Activated CD4-positive, alpha-beta T cell treated with anti-CD3 and anti-CD28 coated beads, Interleukin-2, Interleukin-6, amounts not matched to agents 100 ng/mL and 50 ng/mL, durations not matched to agents 16 hours and 8 hours (primary cell): ENCODE results near the gene HMGB1.
A peak's percentile ranks its signal among the peaks of the same experiment; 100 is the strongest.
"Not testable (repeated sequence)": the region's sequence is repeated elsewhere in the genome, so short reads cannot be mapped to it uniquely, and the experiment has no call there.

Experiments used
- DNase-seq: peaks from one replicate; pipeline ENCODE4 v3.0.0-alpha.2; 2020

Gene HMGB1

DNA sequence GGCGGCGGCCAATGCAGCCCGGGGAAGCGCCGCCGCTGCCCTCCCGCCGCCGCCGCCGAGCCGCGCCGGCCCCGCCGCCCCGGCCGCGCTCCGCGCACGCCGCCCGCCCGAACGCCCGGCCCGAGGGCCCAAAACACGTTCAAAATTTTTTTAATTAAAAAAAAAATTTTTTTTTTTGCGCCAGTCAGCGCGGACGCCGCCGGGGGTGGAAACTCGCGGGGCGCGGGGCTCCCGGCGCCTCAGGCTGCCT, 468 bp downstream of the HMGB1 start:
- no peak for DNase-seq

DNA sequence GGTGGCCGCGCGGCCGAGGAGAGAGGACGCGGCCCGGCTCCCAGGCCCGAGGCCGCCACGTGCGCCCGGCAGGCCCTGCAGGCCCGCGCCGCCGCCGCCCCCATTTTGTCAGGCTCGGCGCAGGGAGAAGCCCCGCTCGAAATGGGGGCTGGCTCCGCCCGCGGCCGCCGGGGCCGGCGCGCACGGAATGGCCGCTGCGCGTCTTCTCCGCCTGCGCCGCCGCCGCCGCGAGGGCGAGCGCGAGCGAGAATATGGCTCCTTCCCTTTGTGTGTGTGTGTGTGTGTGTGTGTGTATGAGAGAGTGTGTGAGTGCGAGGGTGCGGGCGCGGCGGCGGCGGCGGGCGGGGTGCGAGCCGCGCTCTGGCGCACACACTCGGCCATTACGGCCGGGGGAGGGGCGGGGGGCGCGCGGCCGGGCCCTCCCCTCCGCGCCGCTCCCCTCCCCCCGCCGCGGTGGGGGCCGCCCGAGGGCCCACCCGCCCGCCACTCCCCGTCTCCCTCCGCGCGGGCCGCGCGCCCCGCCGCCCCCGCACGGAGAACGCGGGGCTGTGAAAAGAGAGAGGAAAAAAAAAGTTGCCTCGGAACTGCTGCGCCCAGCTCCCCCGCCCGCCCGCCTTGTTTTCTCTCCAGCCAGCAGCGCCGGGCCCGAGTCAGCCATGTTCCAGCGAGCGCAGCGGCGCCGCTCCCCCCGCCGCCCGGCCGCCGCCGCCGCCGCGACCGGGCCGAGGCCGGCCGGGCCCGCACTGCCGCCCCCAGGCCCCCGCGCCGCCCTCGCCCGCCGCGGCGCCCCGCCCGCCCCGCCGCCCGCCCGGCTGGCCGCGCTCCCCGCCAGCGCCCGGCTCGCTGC, 1.0 kb downstream of the HMGB1 start:
- peak; percentile 75 for DNase-seq

DNA sequence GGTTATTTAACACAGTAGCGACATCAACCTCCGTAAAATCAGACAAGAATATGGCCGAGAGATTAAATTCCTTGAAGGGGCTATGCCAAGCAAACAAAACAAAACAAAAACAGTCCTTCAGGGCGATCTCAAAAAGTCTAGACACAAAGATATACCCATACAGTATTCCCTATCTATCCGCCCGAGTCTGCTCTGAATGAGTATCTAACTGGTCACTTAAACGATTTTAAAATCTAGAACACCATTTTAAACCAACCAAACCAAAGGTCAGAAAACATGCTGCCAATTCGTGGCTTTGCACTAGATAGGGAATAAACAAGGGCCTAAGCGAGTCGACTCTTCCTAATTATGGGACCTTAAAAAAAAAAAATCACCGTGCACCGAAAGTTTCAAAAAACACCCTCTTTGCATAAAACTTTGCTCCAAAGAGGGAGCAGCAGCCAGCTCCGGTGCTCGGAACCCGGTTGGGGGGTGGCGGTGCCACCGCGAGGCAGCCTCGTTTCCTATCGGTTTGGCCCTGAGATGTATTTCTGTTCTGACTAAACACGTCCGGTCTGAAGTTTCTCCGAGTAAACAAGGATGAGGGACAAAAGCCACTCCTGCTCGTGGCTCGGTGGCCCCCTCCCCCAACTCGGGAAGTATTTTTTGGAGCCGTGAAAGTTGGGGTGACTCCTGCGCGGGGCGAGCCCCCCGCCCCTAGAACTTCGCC, 1.8 kb downstream of the HMGB1 start:
- DNase-seq = peak; percentile 91

DNA sequence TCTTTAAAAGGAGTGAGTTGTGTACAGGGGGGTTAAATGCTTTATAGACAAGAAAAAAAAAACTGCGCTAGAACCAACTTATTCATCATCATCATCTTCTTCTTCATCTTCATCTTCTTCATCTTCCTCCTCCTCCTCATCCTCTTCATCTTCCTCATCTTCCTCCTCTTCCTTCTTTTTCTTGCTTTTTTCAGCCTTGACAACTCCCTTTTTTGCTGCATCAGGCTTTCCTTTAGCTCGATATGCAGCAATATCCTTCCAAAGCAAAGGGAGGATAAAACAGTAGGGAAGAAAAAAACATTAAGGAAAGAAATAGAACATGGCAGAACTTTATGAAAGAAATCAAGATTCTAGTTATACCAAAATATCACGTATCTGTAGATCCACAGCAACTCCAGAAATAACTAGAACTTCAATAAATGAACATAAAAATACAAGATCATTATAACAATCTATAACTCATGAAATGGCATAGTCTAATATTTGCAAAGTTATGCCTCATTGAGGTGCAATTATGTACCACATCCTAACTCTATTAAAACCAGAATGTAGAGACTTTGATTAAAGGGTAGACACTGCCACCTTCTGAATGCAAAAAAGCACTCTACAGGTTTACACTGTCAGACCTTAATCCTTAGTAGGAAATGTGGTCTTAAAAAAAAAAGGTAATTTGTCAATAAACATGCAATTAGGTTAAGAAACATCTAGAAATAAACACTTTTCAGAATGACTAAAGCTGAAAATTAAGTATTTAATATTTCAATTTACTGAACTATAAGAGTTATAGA, 4.3 kb downstream of the HMGB1 start:
- not testable (repeated sequence) for DNase-seq

DNA sequence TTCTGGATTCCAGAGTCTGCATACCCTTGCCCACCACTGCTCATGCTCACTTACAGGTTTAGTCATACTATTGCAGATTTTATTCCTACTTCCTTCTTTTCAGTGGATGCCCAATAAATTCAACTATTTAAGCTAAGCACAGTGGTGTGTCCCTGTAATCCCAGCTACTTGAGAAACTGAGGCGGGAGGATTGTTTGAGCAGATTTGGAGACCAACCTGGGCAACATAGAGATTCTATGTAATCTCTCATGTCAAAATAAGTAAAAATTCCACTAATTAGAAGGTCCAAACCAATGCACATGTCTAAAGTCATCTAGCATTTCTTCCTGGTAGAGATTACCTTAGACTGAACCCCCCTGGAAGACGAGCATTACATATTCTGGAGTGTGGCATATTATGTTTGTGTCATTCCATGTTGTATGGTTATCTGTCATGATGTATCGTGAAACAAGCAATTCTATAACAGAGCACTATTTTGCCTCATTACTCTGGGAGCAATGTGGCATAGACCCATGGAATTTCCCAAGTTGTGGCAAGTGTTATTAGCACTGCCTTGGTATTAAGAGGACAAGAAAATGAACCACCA, 8.3 kb downstream of the HMGB1 start:
- no peak for DNase-seq

DNA sequence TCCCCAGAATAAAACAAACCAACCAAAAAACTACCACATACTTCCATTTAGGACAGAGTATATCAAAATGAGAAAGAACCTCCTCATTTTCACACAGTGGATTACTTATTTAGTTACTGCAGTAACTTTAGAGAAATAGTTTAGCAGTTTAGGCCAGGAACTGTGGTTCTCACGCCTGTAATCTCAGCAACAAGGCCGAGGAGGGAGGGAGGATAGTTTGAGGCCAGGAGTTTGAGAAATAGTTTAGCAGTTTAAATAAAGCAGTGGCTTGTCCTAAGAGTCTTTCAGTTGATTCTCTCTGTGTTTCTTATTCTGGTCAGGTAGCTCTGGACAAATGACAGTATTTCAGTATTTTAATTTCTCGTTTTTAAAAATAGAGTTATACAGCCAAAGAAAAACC, 9.4 kb downstream of the HMGB1 start:
- no peak for DNase-seq

DNA sequence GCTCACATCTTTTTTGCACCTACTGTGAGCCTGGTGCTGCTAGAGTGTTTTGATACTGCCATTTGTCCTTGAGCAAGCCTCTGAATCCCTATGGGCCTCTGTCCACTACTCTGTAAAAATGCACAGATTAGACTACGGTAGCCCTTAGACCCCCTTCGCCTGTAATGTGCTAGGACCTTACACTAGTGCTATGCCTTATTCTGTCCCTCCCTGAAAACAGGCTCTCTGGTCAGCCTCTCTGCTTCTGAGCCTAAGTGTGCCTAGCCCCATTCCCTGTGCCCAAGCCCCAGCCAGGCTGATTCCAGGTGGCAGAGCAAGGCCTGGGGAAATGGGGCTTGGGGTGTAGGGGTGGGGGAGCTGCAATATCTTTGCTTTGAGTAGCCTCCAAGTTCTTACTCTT, 10.7 kb downstream of the HMGB1 start:
- no peak for DNase-seq

DNA sequence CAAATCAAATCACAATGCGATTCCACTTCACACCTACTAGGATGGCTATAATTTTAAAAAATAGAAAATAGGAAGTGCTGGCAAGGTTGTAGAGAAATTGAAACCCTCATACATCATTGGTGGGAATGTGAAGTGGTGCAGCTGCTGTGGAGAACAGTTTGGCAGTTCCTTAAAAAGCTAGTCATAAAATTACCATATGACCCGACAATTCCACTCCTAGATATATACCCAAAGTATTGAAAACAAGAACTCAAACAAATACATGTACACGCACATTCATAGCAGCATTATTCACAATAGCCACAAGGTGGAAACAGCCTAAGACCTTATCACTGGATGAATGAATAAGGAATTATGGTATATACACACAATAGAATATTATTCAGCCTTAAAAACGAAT, 12.0 kb downstream of the HMGB1 start:
- no peak for DNase-seq

DNA sequence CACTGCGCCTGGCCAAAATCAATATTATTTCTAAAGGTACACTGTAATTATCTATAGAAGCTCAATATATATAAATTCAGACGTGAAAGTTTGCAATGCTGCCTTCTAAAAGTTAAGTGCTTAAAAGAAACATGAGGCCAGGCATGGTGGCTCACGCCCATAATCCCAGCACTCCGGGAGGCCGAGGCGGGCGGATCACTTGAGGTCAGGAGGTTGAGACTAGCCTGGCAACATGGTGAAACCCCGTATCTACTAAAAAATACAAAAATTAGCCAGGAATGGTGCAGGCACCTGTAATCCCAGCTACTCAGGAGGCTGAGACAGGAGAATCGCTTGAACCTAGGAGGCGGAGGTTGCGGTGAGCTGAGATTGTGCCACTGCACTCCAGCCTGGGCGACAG, 14.3 kb downstream of the HMGB1 start:
- DNase-seq = not testable (repeated sequence)

DNA sequence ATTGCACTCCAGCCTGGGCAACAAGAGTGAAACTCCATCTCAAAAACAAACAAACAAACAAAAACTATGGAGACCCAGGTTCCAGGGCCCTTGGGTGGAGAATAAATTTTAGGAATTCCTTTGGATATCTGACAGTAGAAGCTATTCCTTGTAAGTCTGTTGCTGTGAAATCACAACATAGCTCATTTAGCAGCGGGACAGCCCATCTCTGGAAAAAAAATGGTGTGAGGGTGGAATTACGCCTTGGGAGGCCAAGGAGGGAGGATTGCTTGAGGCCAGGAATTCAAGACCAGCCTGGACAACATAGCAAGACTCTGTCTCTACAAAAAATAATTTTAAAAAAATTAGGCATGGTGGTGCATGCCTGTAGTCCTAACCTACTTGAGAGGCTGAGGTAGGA, 15.7 kb downstream of the HMGB1 start:
- no peak for DNase-seq

DNA sequence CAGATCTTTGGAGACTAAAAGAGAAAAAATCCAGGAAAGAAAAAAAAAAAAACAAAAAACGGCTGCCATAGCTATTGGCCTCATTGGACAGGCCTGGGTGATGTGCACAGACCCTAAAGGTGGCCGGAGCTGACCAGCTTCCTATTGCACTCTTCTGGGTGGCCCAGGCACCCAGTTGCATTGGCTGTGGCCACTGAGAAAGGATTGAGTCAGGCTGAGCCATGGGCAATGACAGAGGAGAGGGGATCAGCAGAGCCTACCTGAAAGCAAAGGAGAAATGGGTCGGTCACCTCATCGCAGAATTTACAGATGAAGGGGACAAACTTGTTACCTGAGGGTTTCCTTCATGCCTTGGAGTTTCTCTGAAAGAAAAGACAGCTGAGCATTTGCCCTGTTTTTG, 17.3 kb downstream of the HMGB1 start:
- no peak for DNase-seq

DNA sequence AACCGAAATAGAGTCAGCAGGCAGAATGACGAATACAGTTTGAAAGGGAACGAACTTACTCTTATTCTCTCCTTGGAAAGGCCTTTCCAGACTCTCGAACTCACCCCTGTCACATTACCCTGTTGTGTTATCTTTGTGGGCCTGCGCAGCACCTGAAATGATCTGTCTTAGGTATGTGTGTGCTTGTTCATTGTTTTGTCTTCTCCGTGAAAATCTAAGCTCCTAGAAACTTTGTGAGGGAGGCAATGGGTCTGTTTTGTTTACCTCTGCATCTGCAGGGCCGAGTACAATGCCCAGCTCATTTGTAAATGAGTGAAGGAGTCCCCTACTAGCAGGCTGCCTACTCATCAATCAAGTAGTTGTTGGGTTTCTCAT, 19.6 kb downstream of the HMGB1 start:
- DNase-seq = no peak

DNA sequence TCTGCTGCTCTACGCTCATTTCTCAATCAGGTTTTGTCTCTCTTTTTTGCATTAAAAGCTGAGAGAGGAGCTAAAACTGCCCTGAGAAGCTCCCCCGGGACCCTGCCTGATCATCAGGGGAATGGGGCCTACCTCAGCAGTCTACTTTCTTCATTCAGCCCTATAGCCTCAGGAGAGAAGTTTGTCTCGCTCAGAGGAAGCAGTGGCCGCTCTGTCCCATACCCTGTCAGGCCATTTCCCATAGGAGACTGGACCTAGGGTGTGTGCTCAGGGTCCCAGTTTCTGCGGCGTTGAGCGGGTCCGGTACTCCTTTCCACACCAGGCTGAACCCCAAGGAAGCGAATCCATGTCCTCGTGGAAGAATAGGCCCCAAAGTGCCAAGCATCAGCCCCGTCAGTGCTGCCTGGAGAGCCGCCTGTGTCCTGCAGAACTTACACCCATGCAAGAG, 21.8 kb downstream of the HMGB1 start:
- DNase-seq = no peak

DNA sequence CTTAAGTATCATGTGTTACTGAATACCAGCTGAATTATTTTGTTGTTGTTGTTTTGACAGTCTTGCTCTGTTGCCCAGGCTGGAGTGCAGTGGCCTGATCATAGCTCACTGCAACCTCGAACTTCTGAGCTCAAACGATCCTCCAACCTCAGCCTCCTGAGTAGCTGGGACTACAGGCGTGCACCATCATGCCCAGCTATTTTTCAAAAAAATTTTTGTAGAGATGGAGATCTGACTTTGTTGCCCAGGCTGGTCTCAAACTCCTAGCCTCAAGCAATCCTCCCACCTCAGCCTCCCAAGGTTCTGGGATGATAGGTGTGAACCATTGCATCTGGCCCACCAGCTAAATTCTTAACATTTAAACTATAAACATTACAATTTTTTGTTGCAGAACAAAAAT, 22.2 kb downstream of the HMGB1 start:
- not testable (repeated sequence) for DNase-seq

DNA sequence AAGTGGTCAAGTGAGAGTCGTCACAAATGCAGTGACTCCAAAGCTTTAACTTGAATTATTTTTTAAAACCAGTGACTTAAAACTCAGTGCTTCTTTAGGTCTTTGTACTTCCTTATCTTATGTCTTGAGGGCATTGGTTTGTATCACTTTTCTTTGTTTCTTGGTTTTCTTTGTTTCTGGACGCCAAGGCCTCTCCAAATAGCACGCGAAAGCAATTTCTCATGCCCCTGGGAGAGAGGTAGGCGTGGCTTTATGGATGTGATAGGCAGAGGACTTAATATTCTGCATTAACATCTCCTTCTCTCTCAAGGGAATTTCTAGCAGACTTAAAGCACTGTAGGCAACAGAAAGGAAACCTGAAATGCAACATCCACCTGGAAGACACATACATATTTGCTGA, 22.8 kb downstream of the HMGB1 start:
- DNase-seq = no peak

DNA sequence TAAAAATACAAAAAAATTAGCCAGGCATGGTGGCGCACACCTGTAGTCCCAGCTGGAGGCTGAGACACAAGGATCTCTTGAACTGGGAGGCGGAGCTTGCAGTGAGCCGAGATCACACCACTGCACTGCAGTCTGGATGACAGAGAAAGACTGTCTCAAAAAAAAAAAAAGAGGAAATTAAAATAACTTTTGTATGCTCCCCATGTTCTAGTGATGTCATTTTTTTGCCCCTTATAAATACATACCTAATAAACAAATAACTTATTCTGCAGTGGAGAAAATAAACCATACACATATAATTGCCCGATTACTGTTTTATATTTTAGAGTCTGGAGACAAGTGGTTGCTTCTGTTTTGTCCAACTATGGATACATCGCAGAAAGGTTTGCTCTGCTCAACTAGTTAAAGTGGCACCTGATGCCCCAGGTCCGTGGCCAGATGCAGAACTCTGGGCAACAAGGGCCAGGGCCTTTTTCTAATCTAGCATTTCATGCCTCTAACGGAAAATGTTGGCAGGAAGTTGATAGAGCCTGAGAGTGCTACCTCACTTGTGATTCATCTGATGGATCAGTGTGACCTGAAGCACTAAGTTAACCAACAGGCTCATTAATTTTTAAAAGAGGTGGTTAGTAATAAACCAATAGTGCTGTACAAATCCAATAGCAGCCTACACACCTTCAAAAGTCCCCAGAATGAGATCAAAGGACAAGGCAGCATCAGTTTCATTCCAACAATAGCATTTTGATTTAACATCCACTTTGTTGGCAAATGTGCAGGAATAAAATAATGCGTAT, 24.6 kb downstream of the HMGB1 start:
- no peak for DNase-seq

DNA sequence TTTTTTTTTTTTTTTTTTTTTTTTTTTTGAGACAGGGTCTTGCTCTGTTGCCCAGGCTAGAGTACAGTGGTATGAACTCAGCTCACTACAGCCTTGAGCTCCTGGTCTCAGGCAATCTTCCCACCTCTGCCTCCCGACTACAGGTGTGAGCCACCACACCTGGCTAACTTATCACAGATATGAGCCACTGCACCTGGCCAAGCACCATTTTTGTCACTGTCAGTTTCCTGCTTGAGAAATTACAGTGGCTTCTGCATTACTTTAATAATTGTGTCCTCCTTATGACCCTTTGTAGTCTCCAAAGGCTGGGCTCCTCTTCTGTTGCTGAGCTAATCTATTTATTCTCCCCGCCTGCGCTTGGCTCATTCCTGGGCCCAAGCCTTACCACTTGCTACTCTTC, 27.4 kb downstream of the HMGB1 start:
- no peak for DNase-seq

DNA sequence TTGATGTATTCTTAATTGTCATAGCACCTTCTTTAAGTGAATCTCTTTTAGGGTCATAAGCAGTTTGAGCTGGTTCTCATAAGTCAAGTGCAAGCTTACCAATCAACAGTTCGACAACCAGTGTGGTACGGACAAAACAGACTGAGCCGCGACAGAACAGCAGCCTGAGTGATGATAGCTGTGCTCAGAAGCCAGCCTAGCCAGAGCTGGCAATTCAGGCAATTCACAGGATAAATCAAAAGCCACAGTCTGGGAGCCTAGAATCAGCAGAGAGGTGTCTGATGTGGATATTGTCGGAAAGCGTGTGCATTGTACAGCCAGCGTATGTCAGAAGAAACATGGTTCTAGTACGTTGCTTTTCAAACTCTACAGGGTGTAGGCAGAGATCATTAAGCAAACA, 28.6 kb downstream of the HMGB1 start:
- no peak for DNase-seq

DNA sequence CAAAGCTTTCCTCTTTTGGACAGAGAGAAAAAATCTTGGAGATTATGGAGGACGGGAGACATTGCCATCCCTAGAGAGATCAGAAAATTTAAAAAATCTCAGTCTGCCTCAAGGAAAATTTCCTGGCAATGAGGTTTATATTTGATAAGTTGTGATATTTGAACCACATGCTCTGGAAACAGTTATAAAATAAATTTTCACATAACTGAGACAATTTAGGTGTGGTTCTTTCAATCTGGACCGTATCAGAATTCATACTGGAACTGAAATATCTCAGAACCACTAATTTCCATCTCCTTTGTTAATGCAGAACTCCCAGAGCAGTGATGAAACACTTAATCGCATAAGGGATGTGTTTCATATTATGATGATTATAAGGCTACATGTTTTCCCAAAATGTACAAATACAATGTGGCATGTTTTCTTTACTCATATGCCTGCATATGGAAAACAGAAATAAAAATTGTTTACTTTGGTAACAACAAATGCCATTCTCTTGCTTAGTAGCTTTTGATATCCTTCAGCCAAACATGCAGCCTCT, 29.8 kb downstream of the HMGB1 start:
- DNase-seq = no peak

DNA sequence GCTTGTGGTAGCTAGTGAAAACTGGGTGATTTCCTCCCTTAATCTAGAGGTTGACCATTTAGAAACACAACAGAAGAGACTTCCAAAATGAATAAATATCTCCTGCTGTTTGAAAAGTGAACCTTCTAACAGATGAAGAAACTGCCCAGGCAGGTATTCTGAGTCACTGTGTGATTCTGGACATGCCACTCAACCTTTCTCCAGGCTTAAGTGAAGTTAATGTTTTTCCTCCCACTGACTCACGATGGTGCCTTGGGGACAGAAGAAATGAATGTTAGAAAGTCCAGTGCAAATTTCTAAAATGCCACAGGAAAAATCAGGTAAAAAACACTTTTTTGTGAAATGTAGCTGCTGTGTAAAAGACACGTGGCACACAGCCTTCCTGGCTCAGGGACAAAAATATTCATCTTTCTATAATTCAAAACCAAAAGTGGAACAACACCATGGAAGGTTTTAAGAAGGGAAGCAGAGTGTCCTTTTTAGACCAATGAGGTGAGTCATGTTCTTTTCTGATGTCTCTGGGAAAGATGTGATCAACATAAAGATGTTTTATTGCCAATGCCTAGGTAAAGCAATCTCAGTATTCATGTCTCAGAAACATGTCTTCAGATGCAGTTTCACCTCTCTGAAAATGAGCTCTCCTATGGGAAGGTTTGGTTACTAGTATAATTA, 34.3 kb downstream of the HMGB1 start:
- no peak for DNase-seq

DNA sequence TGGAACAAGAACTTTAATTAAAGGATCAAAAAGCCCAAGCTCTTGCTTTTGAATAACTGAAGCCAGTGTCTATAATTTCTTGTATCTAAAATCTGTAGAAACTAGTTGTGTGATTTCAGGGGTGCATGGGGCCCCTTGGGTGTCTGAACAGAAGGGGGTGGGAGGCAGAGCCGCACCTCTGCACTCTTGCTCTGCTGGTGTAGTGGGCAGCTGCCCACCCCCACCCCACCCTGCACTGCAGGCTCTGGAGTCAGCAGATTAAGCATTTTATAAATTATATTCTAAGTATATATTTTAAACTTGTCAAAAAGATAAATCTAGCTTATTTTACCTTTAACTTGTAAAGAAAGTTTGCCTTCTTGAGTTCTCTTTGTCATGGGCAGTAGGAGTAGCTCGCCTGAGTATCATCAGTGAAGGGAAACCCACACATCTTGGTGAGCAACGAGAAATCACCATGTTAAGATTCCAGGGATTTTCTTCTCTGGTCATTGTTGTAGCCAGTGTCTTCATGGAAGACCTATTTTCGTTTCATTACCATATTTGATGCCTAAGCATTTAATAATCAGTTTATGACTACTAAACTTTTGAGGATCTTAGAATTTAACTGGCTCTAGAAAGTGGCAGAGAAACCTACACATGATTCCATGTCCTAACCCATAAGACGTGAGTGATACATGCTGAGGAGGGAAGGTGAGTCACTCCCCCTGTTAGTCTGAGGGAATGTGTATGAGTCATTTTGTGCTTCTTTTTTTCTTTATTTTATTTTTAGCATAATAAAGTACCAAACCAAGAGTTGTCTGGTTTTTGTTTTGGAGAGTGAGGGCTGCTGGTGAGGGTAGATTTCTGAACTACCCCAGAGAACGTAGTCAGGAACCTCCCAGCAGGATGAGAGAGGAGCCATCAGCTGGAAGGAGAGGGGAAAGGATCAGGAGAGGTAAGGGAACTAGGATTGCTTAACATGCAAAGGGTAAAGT, 35.7 kb downstream of the HMGB1 start:
- DNase-seq = peak; percentile 71
